ENCODE measurements around the gene CEP83. TPM values are rescaled to one million over a fixed set of nuclear protein-coding genes. Genes with fewer than 3 reads are reported as not detected.

The CEP83 gene
- total RNA-seq, 1 donor from 2014 or later, result 28.7 TPM

DNA sequence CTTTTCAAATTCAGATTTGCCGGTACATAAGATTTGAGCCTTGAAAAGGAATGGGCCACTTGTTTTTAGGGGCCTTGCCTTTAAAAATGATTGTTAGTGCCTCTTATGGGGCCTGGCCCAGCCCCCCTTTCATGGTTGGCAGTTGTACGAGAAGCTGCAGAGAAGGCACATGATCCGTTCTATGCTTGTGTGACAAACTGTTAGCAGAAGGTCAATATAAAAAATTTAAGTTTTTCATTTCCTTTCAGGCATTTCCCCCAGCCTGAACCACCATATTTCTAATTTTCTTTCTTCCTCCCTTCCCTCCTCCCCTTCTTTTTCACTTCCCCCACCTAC lies 192.2 kb downstream of the CEP83 start:
- H3K4me1 Mint-ChIP-seq, result peaks cover 7% of the 10 kb centered on the region
- no peak overlapping the region for H3K4me3 Mint-ChIP-seq
- no peaks in the 10 kb centered on the region for H3K27me3 Mint-ChIP-seq (ENCODE audit: low read depth)
- no peaks in the 10 kb centered on the region for H3K9me3 Mint-ChIP-seq
- DNase-seq (ENCODE audit: low read depth, low spot score), result no peak
- H3K27ac Mint-ChIP-seq (ENCODE audit: unreplicated experiment), result no peak overlapping the region
- peaks cover 17% of the 10 kb centered on the region for H3K36me3 Mint-ChIP-seq (ENCODE audit: low read depth)
- TF ChIP-seq, protein P1, sequence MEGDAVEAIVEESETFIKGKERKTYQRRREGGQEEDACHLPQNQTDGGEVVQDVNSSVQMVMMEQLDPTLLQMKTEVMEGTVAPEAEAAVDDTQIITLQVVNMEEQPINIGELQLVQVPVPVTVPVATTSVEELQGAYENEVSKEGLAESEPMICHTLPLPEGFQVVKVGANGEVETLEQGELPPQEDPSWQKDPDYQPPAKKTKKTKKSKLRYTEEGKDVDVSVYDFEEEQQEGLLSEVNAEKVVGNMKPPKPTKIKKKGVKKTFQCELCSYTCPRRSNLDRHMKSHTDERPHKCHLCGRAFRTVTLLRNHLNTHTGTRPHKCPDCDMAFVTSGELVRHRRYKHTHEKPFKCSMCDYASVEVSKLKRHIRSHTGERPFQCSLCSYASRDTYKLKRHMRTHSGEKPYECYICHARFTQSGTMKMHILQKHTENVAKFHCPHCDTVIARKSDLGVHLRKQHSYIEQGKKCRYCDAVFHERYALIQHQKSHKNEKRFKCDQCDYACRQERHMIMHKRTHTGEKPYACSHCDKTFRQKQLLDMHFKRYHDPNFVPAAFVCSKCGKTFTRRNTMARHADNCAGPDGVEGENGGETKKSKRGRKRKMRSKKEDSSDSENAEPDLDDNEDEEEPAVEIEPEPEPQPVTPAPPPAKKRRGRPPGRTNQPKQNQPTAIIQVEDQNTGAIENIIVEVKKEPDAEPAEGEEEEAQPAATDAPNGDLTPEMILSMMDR (conservative IDR thresholded peaks at IDR 0.05), result no peak

DNA sequence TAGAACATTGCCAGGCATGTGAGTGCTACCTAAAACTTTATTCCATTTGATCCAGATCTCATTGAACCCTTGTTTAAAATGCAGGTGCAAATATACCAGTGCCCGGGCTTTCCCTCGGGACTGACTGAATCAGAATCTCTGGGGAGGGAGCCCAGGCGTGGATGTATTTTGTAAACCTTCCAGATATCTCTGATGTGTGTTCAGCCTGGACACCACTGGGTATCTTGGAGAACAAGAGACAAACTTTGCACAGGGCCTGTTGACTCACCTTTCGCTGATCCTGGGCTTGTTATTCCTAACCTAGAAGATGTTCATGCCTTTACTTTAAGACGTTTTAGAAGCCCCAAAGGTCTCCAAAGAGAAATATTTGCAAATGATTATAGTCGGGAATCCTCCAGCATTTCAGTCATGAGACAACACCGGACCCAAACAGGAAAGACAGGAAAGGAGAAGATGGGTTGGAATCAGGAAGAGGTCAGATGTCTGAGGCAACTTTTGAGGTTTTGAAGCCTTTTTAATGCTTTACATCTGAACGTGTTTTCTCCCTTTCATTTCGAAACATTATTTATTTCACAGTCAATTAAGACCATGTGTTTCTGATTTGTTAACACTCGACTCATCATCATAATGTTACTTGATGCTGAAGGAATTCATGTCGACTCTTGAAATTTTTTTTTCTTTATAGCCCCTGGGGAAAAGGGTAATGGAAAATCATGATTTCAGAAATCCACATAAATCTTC lies 192.7 kb downstream of the CEP83 start:
- TF ChIP-seq, protein P1 (conservative IDR thresholded peaks at IDR 0.05), result no peak

DNA sequence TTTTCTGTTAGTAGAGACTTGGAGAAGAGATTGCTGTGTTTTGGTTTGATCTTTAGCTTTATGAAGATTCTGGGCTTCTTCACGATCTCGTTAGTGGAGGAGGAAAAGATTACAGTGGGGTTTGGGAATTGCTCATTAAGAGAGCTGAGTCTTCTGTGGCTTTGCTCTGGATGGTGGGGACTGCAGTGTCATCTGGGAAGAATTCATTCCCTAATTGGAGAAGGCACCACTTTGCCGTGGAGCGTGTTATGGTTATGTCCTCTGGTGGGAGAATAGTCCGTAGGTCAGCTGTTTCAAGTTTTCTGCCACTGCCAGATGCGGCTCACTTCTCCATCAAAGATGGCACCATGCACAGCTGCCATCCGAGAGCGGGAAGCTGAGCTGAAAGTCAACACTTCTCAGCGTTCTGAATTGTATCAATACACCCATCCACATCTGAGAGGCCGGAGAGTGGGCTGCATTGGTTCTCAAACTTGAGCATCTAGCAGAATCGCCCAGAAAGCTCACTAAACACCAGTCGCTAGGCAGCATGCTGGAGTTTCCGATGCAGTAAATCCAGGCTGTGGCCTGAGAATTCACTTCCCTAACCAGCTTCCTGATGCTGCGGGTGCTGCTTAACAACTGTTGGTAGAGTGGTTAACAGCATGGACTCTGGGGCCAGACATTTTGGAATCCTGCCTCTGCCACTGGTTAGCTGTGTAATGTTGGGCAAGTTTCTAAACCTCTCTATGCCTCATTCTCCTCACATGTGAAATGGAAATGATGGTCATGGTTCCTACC lies 193.5 kb downstream of the CEP83 start:
- peaks cover 20% of the 10 kb centered on the region for H3K4me1 Mint-ChIP-seq
- no peak overlapping the region for H3K27ac Mint-ChIP-seq (ENCODE audit: unreplicated experiment)

More for the DNA sequence above, 192.7 kb downstream of the CEP83 start:
- Mint-ChIP-seq H3K9me3 (no peaks in the 10 kb centered on the region), H3K4me3 (no peak overlapping the region), H3K27ac (ENCODE audit: unreplicated experiment) (no peak overlapping the region), H3K4me1 (peaks cover 12% of the 10 kb centered on the region), H3K27me3 (ENCODE audit: low read depth) (no peaks in the 10 kb centered on the region), H3K36me3 (ENCODE audit: low read depth) (peaks cover 17% of the 10 kb centered on the region)
- DNase-seq (ENCODE audit: low read depth, low spot score), result no peak

DNA sequence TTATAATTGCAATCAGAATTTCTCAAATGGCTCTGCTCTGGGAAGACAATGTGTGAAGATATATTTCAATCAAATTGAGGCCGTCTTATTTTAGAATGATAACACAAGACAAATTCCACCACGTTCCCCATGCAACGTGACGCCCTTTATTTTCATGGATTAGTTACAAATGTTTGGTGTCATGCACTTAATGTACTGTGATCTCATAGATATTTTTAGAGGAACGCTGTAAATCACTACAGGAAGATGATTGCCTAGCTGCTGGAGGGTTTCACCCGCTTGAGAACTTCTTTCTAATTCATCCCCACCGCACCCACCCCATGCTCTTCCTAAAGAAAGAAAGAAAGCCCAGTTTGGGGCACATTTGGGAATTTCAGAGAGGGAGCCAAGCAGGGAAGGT lies 194.1 kb downstream of the CEP83 start:
- Mint-ChIP-seq H3K9me3 (no peaks in the 10 kb centered on the region), H3K27ac (ENCODE audit: unreplicated experiment) (no peak overlapping the region), H3K4me1 (peaks cover 26% of the 10 kb centered on the region), H3K4me3 (no peak overlapping the region), H3K36me3 (ENCODE audit: low read depth) (peaks cover 17% of the 10 kb centered on the region), H3K27me3 (ENCODE audit: low read depth) (no peaks in the 10 kb centered on the region)
- no peak for DNase-seq (ENCODE audit: low read depth, low spot score)
- TF ChIP-seq, protein P1 (conservative IDR thresholded peaks at IDR 0.05), result no peak

More for the DNA sequence above, 193.5 kb downstream of the CEP83 start:
- H3K9me3 Mint-ChIP-seq, result no peaks in the 10 kb centered on the region
- no peak for DNase-seq (ENCODE audit: low read depth, low spot score)
- no peaks in the 10 kb centered on the region for H3K27me3 Mint-ChIP-seq (ENCODE audit: low read depth)
- TF ChIP-seq, protein P1 (conservative IDR thresholded peaks at IDR 0.05), result no peak
- peaks cover 17% of the 10 kb centered on the region for H3K36me3 Mint-ChIP-seq (ENCODE audit: low read depth)
- H3K4me3 Mint-ChIP-seq, result no peak overlapping the region

DNA sequence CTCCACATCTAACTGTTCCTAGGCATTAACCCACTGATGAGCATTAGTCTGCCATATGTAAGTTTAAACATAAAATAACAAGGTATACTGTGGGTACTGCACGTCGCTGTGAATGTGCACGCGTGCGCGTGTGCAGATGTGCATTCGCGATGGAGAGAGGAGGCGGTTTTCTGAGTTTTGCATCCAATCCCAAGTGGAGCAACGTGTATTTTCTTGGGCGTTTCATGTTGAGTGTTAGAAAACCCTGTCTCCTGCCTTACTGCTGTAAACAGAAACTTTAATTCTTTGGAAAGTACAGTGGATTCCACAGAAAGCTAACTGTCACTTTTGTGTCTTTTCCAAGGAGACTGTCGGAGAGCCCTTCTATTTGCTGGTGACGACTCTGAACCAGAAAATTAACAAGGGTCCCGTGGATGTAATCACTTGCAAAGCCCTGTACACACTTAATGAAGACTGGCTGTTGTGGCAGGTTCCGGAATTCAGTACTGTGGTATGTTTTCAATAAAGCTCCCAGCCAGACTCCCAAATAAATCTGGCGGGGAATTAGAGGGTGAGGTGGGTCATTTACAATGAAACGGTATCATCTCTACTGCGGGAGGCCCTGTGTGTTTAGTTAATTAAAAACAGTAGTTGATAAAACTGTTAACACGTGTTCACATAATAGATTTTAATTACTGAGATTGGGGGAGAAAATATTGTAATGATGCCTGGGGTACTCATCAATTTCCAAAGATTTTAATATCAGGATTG lies 194.8 kb downstream of the CEP83 start:
- Mint-ChIP-seq H3K4me1 (peaks cover 27% of the 10 kb centered on the region), H3K36me3 (ENCODE audit: low read depth) (peaks cover 17% of the 10 kb centered on the region), H3K4me3 (no peak overlapping the region), H3K27ac (ENCODE audit: unreplicated experiment) (no peak overlapping the region), H3K9me3 (no peaks in the 10 kb centered on the region), H3K27me3 (ENCODE audit: low read depth) (no peaks in the 10 kb centered on the region)
- DNase-seq (ENCODE audit: low read depth, low spot score), result no peak
- TF ChIP-seq, protein P1 (conservative IDR thresholded peaks at IDR 0.05), result no peak

All from neural crest cell (in vitro differentiated cells).